D721Med (cell line): ENCODE measurements around the gene PHF21B.
"Not testable (repeated sequence)": the region's sequence is repeated elsewhere in the genome, so short reads cannot be mapped to it uniquely, and the experiment has no call there.

Source experiments
- DNase-seq: peaks from one replicate; pipeline ENCODE4 v3.0.0; 2011; ENCODE audit warnings: low spot score; ENCODE audit not compliant: insufficient read length
- FAIRE-seq: peaks from 2 replicates; lab custom pipeline; 2011; peaks lifted over from hg19 to GRCh38; lab: Jason Lieb, UNC
- CTCF ChIP-seq: IDR thresholded peaks from 2 replicates; pipeline ENCODE4 v1.5.1; 2012; ENCODE audit warnings: mild to moderate bottlenecking, control low read depth; ENCODE audit not compliant: insufficient read depth; ENCODE audit errors: missing control alignments

PHF21B gene

DNA sequence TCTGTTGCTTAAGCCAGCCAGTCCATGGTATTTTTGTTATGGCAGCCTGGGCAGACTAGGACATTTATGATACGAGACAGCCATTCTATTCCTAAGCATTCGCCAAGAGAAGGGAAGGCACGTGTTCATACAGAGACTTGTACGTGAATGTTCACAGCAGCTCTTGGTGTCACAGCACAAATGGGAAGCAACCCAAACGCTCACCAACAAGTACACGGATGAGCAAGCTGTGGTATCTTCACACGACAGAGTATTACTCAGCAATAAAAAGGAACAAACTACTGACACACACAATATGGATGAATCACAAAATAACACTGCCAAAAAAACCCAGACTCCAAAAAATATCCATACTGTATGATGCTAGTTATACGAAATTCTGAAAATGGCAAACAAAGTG is 85.1 kb downstream of the PHF21B start:
- FAIRE-seq, result no peak
- DNase-seq, result no peak
- no peak for TF ChIP-seq CTCF

GRCh38 chr22:44924098-44924497 is 85.7 kb downstream of the PHF21B start:
- DNase-seq (no peak), FAIRE-seq (no peak)
- TF ChIP-seq CTCF, result no peak

GRCh38 chr22:44921766-44922165 is 88.0 kb downstream of the PHF21B start:
- FAIRE-seq, DNase-seq: not testable (repeated sequence)

- FAIRE-seq (no peak), DNase-seq (no peak)
- TF ChIP-seq CTCF, result no peak
These were observed 89.6 kb downstream of the PHF21B start for GRCh38 chr22:44920183-44920582.

- no peak for FAIRE-seq
- no peak for TF ChIP-seq CTCF
These were observed 90.1 kb downstream of the PHF21B start for GRCh38 chr22:44919691-44920090.

GRCh38 chr22:44918925-44919392 is 90.8 kb downstream of the PHF21B start:
- no peak for DNase-seq
- FAIRE-seq, result no peak
- no peak for TF ChIP-seq CTCF

More at GRCh38 chr22:44919691-44920090, 90.1 kb downstream of the PHF21B start:
- no peak for DNase-seq

DNA sequence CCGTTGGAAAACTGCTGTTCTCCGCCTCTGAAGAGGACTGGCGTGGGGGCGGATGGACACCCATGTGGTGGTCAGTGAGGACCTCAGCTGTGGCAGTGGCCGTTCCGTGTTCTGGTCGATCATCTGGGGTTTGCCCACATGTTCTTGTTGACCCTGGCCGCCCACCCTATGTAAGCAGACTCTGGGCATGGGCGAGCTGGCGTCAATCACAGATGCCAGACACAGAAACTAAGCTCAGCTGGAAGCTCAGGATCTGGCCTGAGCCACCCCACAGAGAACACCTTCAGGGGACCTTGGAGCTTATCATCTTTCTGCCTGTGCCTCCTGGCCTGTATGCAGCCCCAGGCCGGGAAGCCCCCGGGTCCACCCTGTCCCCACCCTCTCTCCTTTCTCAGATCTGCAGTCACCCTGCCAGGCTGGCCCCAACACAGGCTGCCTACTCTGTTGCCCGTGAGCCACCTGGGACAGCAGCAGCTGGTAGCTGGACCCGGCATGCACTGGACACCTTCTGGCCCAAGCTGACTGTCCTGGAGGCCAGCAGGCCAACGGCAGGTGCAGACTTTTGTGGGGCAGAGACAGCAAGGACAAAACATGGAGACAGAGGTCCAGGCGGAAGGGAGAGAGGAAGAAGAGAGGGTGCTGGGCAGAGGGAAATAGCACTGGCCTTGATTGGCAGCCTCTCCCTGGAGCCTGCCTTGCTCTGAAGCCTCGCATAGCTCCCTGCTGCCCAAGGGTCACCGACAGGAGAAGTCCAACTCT is 91.5 kb downstream of the PHF21B start:
- TF ChIP-seq CTCF, result no peak
- FAIRE-seq (no peak), DNase-seq (no peak)
